HL-60 (cell line): ENCODE results near the gene DBR1.

Experiments
- DNase-seq, 2 experiments: peaks; one replicate each; pipeline ENCODE4 v3.0.0-alpha.2; 2010 to 2020; ENCODE audit warnings: low read depth in 1 of 2, low spot score in 1 of 2
- H3K27ac ChIP-seq: fragments of 250-450 bp; sonication (Bioruptor Pico); replicated peaks from 2 replicates; pipeline ENCODE4 v1.5.1; 2020; ENCODE audit warnings: mild to moderate bottlenecking, moderate library complexity
- H3K27me3 ChIP-seq: fragments of 250-450 bp; sonication (Bioruptor Pico); 2 replicates; pipeline ENCODE4 v1.5.1; 2021; ENCODE audit warnings: mild to moderate bottlenecking, moderate library complexity; ENCODE audit not compliant: insufficient read depth, poor library complexity, severe bottlenecking
- H3K4me3 ChIP-seq: replicated peaks from 2 replicates; pipeline ENCODE4 v1.5.1; 2011; ENCODE audit warnings: mild to moderate bottlenecking, control low read depth, low read length; ENCODE audit not compliant: insufficient read depth
- CTCF ChIP-seq: IDR thresholded peaks from one replicate; pipeline ENCODE4 v1.5.1; 2011; ENCODE audit warnings: low read length, control low read depth, inconsistent platforms; ENCODE audit not compliant: insufficient read depth
- GABPA ChIP-seq: IDR thresholded peaks from 2 replicates; pipeline ENCODE4 v1.6.1; 2012; ENCODE audit warnings: low read depth
- POLR2AphosphoS5 ChIP-seq: IDR thresholded peaks from 2 replicates; pipeline ENCODE4 v1.6.1; 2012; ENCODE audit warnings: low read depth
- REST ChIP-seq: IDR thresholded peaks from 2 replicates; pipeline ENCODE4 v1.6.1; 2012; ENCODE audit warnings: low read depth; ENCODE audit not compliant: insufficient replicate concordance
- SPI1 ChIP-seq: IDR thresholded peaks from 2 replicates; pipeline ENCODE4 v1.6.1; 2012; ENCODE audit warnings: low read depth, mild to moderate bottlenecking, borderline replicate concordance

Gene DBR1

GRCh38 chr3:138112362-138112761, 62.4 kb downstream of the DBR1 start:
- TF ChIP-seq CTCF (no peak), SPI1 (no peak), GABPA (no peak), POLR2AphosphoS5 (no peak), REST (no peak)
- H3K27ac ChIP-seq: no peak overlapping the region
- no peak for DNase-seq
- H3K4me3 ChIP-seq: no peak overlapping the region
- H3K27me3 ChIP-seq: no peaks in the 10 kb centered on the region
